Sigmoid colon (tissue), 4 donors: ENCODE measurements around the gene SEMA3B.

Experiments
- CTCF ChIP-seq, 4 experiments: fragments of 450-650 bp in 3 of 4; fragments of 200-600 bp in 1 of 4; IDR thresholded peaks; one replicate each; pipeline ENCODE4 v1.5.1; 2016 to 2019; ENCODE audit warnings: antibody characterized with exemption in 4 of 4, mild to moderate bottlenecking in 3 of 4, moderate library complexity in 2 of 4
- EP300 ChIP-seq, 4 donors: sonication (generic); formaldehyde crosslinking; IDR thresholded peaks; one replicate each; pipeline ENCODE4 v1.6.1; 2017; ENCODE audit warnings: antibody characterized with exemption in 4 of 4
- POLR2A ChIP-seq, 2 donors: fragments of 450-650 bp; IDR thresholded peaks; one replicate each; pipeline ENCODE4 v1.6.1; 2016; ENCODE audit warnings: antibody characterized with exemption in 2 of 2, mild to moderate bottlenecking in 2 of 2, moderate library complexity in 2 of 2
- POLR2AphosphoS5 ChIP-seq, 4 donors: sonication (generic); formaldehyde crosslinking; IDR thresholded peaks; one replicate each; pipeline ENCODE4 v1.6.1; 2017; ENCODE audit warnings: antibody characterized with exemption in 4 of 4

GRCh38 chr3:50318615-50319014 lies 49.7 kb downstream of the SEMA3B start:
- TF ChIP-seq POLR2AphosphoS5 (IDR thresholded peaks at IDR 0.05) = no peak
- no peak for TF ChIP-seq CTCF (IDR thresholded peaks at IDR 0.05)
- TF ChIP-seq POLR2A (IDR thresholded peaks at IDR 0.05) = no peak
- TF ChIP-seq EP300 (IDR thresholded peaks at IDR 0.05) = no peak
